Prostate gland (tissue), 2 donors: ENCODE measurements around the gene DRICH1. TPM values are rescaled to one million over a fixed set of nuclear protein-coding genes. Genes with fewer than 3 reads are reported as not detected.

Experiments
- DNase-seq: peaks from one replicate; pipeline ENCODE4 v3.0.0-alpha.2; 2019; ENCODE audit warnings: low spot score
- H3K27ac ChIP-seq, 2 donors: fragments of 200-600 bp; sonication (generic); 2 replicates each; pipeline ENCODE4 v1.5.1; 2017 to 2019
- H3K27me3 ChIP-seq: fragments of 200-600 bp; sonication (generic); replicated peaks from 2 replicates; pipeline ENCODE4 v1.5.1; 2019; ENCODE audit not compliant: insufficient read depth
- H3K36me3 ChIP-seq, 2 donors: fragments of 200-600 bp; sonication (generic); 1 replicate in 1 of 2; 2 replicates in 1 of 2; pipeline versions ENCODE4 v1.5.1 to v1.8.1; 2017 to 2019
- H3K4me1 ChIP-seq: fragments of 200-600 bp; sonication (generic); replicated peaks from 2 replicates; pipeline ENCODE4 v1.5.1; 2019
- H3K4me3 ChIP-seq, 2 donors: fragments of 200-600 bp; sonication (generic); 2 replicates each; pipeline ENCODE4 v1.5.1; 2017 to 2019
- H3K9me3 ChIP-seq: fragments of 200-600 bp; sonication (generic); 2 replicates; pipeline ENCODE4 v1.5.1; 2017
- CTCF ChIP-seq, 4 experiments: fragments of 200-600 bp in 2 of 4; fragments of 450-650 bp in 2 of 4; sonication (generic) in 2 of 4; IDR thresholded peaks; 1 replicate in 3 of 4; 2 replicates in 1 of 4; pipeline ENCODE4 v1.5.1; 2016 to 2019; ENCODE audit warnings: antibody characterized with exemption in 4 of 4, mild to moderate bottlenecking in 2 of 4, moderate library complexity in 2 of 4
- POLR2A ChIP-seq: fragments of 450-650 bp; IDR thresholded peaks from one replicate; pipeline ENCODE4 v1.6.1; 2016; ENCODE audit warnings: antibody characterized with exemption, mild to moderate bottlenecking
- POLR2AphosphoS5 ChIP-seq: sonication (generic); formaldehyde crosslinking; IDR thresholded peaks from one replicate; pipeline ENCODE4 v1.6.1; 2017; ENCODE audit warnings: antibody characterized with exemption
- whole genome bisulfite sequencing: methylation state at CpG from one replicate; pipeline ENCODE4 v1.1.5; 2018; 5-methylcytosine and 5-hydroxymethylcytosine counted together
- intact Hi-C: fragments of 100-400 bp; cut with DNase I; formaldehyde crosslinking; loops from one replicate; pipeline ENCODE4 v1.14.2; 2022
- total RNA-seq, 2 donors: library from RNA; depleted of rRNA; stranded (reverse); fragments of >200 nt; gene quantifications; one replicate each; pipeline ENCODE4 v1.1.0, GENCODE V29; 2016

The DRICH1 gene
- total RNA-seq, 2 donors from 2014 or later = 2.8 TPM; not detected in 1

- WGBS = 77% methylated on average over 11 of the region's 11 CpGs
- H3K9me3 ChIP-seq = no peaks in the 10 kb centered on the region
- no peaks in the 10 kb centered on the region for H3K4me1 ChIP-seq
- no peaks in the 10 kb centered on the region for H3K36me3 ChIP-seq
- H3K4me3 ChIP-seq = no peak overlapping the region
- DNase-seq = no peak
- intact Hi-C loops = no loop called here
- no peaks in the 10 kb centered on the region for H3K27me3 ChIP-seq
- no peak overlapping the region for H3K27ac ChIP-seq
- TF ChIP-seq CTCF (IDR thresholded peaks at IDR 0.05) (no peak), POLR2A (no peak), POLR2AphosphoS5 (no peak)
Measured at GRCh38 chr22:23580576-23581259, 51.4 kb downstream of the DRICH1 start.

GRCh38 chr22:23579870-23580575, 52.1 kb downstream of the DRICH1 start, which contains the start of gene IGLL1:
TSS of gene IGLL1 (minus strand) at chr22:23580290. CDS start at chr22:23580190, 100 bp downstream.
- intact Hi-C loops = no loop called here
- no peak for DNase-seq
- Histone ChIP-seq H3K4me3 (no peak within 1 kb of the TSS), H3K27me3 (no peaks in the 10 kb centered on the region), H3K9me3 (no peaks in the 10 kb centered on the region), H3K4me1 (no peaks in the 10 kb centered on the region), H3K27ac (no peak within 1 kb of the TSS), H3K36me3 (no peaks in the 10 kb centered on the region)
- 74% methylated on average over 12 of the region's 12 CpGs for WGBS
- TF ChIP-seq POLR2A (no peak), POLR2AphosphoS5 (no peak), CTCF (IDR thresholded peaks at IDR 0.05) (no peak)

GRCh38 chr22:23579280-23579679, 52.8 kb downstream of the DRICH1 start:
- WGBS = 95% methylated on average over 3 of the region's 5 CpGs
- Histone ChIP-seq H3K4me3 (no peak overlapping the region), H3K27ac (no peak overlapping the region), H3K9me3 (no peaks in the 10 kb centered on the region), H3K27me3 (no peaks in the 10 kb centered on the region), H3K36me3 (no peaks in the 10 kb centered on the region), H3K4me1 (no peaks in the 10 kb centered on the region)
- intact Hi-C loops = no loop called here
- no peak for DNase-seq
- TF ChIP-seq CTCF (IDR thresholded peaks at IDR 0.05) (no peak), POLR2AphosphoS5 (no peak), POLR2A (no peak)

- Histone ChIP-seq H3K9me3 (no peaks in the 10 kb centered on the region), H3K27me3 (no peaks in the 10 kb centered on the region), H3K4me3 (no peak overlapping the region), H3K36me3 (no peaks in the 10 kb centered on the region), H3K4me1 (no peaks in the 10 kb centered on the region), H3K27ac (no peak overlapping the region)
- TF ChIP-seq CTCF (IDR thresholded peaks at IDR 0.05) = no peak
- no peak for TF ChIP-seq POLR2AphosphoS5
- TF ChIP-seq POLR2A = no peak
- no peak for DNase-seq
- 78% methylated on average over 11 of the region's 11 CpGs for WGBS
- intact Hi-C loops = no loop called here
Measured at GRCh38 chr22:23578306-23578705, 53.8 kb downstream of the DRICH1 start.
